C4-2B (cell line): ENCODE results near the gene HAPLN3.
A peak's percentile ranks its signal among the peaks of the same experiment; 100 is the strongest.

Experiments
- H3K27ac ChIP-seq: fragments of 450-650 bp; 2 replicates; pipeline ENCODE4 v1.5.1; 2017
- CTCF ChIP-seq: fragments of 450-650 bp; conservative IDR thresholded peaks from 2 replicates; pipeline ENCODE4 v1.5.1; 2017; ENCODE audit warnings: mild to moderate bottlenecking
- ZFX ChIP-seq: fragments of 450-650 bp; IDR thresholded peaks from 2 replicates; pipeline ENCODE4 v1.6.1; 2017

HAPLN3 gene

GRCh38 chr15:88908123-88908522 is 12.8 kb upstream of the HAPLN3 start:
- no peak overlapping the region for H3K27ac ChIP-seq
- TF ChIP-seq CTCF (no peak), ZFX (no peak)

- H3K27ac ChIP-seq = no peak overlapping the region
- no peak for TF ChIP-seq CTCF
- no peak for TF ChIP-seq ZFX
Measured at GRCh38 chr15:88907111-88907510, 11.8 kb upstream of the HAPLN3 start.

GRCh38 chr15:88906551-88906950 is 11.2 kb upstream of the HAPLN3 start:
- no peak overlapping the region for H3K27ac ChIP-seq
- TF ChIP-seq CTCF = no peak
- no peak for TF ChIP-seq ZFX

- no peak overlapping the region for H3K27ac ChIP-seq
- TF ChIP-seq ZFX = no peak
- no peak for TF ChIP-seq CTCF
Measured at GRCh38 chr15:88906130-88906529, 10.8 kb upstream of the HAPLN3 start.

GRCh38 chr15:88905576-88905975 is 10.2 kb upstream of the HAPLN3 start:
- TF ChIP-seq CTCF = no peak
- no peak for TF ChIP-seq ZFX
- no peak overlapping the region; the same call in 1 of the 2 replicates for H3K27ac ChIP-seq

GRCh38 chr15:88904624-88905327 is 9.4 kb upstream of the HAPLN3 start:
- no peak for TF ChIP-seq ZFX
- peak; percentile 98 for TF ChIP-seq CTCF
- H3K27ac ChIP-seq = no peak overlapping the region

GRCh38 chr15:88904257-88904623 is 8.9 kb upstream of the HAPLN3 start:
- TF ChIP-seq ZFX (no peak), CTCF (0 out of 2 replicates have a peak, but pooled peaks have one; percentile 44)
- no peak overlapping the region for H3K27ac ChIP-seq
